Lower leg skin (tissue), 3 donors: ENCODE measurements around the gene YIPF5.

Source experiments
- CTCF ChIP-seq, 3 donors: fragments of 450-650 bp; IDR thresholded peaks; one replicate each; pipeline ENCODE4 v1.5.1; 2016; ENCODE audit warnings: antibody characterized with exemption in 3 of 3, mild to moderate bottlenecking in 3 of 3, moderate library complexity in 2 of 3
- POLR2A ChIP-seq, 2 donors: fragments of 450-650 bp; IDR thresholded peaks; one replicate each; pipeline ENCODE4 v1.6.1; 2016 to 2017; ENCODE audit warnings: antibody characterized with exemption in 2 of 2, mild to moderate bottlenecking in 1 of 2, moderate library complexity in 1 of 2

GRCh38 chr5:144131261-144131660 lies 39.2 kb downstream of the YIPF5 start:
- TF ChIP-seq CTCF (IDR thresholded peaks at IDR 0.05): no peak
- TF ChIP-seq POLR2A (IDR thresholded peaks at IDR 0.05): no peak
